ENCODE results near the gene RUNX1. TPM values are rescaled to one million over a fixed set of nuclear protein-coding genes. Genes with fewer than 3 reads are reported as not detected.

RUNX1 gene
- total and polyA plus RNA-seq, 7 experiments from 2014 or later = 27.9 to 154 (median 85.1) TPM

DNA sequence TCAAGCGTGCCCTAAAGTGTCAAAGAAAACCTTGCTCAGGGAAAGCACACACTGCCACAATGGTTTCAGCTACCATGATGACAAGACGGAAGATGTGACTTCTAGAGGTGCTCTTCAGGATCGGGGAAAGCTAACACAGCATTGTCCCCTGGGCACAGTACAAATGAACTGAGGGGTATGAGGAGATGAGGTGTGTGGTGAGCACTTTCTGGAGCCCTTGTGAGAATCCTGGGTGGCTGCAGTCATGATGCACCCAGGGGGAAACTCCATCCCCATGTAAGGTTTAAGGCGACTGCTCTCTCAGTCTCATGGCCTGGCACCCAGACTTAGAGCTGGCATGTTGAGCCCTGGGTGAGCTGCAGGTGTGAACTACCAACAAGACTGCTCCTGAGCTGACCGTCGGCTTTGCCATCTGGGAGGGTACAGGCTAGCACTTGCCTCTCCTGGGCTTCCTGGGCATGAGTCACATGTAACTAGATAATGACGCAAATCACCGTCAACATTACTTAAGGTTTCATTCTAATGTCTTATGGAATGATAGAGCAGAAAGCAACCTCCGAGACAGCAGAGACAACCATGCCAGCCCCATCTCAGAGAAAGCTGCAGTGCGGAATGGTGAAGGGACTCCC is 235.7 kb downstream of the RUNX1 start:
- Mint-ChIP-seq H3K4me3 (no peak overlapping the region), H3K4me1 (peaks cover 41 to 96% (median 91%) of the 10 kb centered on the region in 7 donors), H3K9me3 (no peaks in the 10 kb centered on the region), H3K27me3 (no peaks in the 10 kb centered on the region), H3K36me3 (peaks cover 14 to 77% (median 40%) of the 10 kb centered on the region in 5 donors), H3K27ac (peak overlapping the region in 8 of 9 donors; percentile 17 to 89 (median 76))
- ChIA-PET POLR2A (no interaction called here), CTCF (no interaction called here)
- Histone ChIP-seq H3K27ac (ENCODE audit: low read depth, low read length) (no peak overlapping the region), H3K4me3 (ENCODE audit: low read length) (no peak overlapping the region), H3K4me1 (ENCODE audit: control insufficient read depth in 2 of 2, insufficient read depth in 2 of 2, low read length in 2 of 2) (peaks cover 30 to 39% of the 10 kb centered on the region in 2 donors), H3K9me3 (ENCODE audit: control insufficient read depth in 2 of 3, low read length in 3 of 3) (no peaks in the 10 kb centered on the region), H3K27me3 (ENCODE audit: control insufficient read depth in 2 of 2, insufficient read depth in 2 of 2, low read length in 2 of 2) (no peaks in the 10 kb centered on the region), H3K36me3 (ENCODE audit: control insufficient read depth in 2 of 3, insufficient read depth in 3 of 3, low read length in 3 of 3) (peaks cover 0 to 55% (median 10%) of the 10 kb centered on the region in 3 experiments)
- intact Hi-C loops (cut with micrococcal nuclease) = no loop called here
- DNase-seq (no peak), ATAC-seq (peak; percentile 45)

DNA sequence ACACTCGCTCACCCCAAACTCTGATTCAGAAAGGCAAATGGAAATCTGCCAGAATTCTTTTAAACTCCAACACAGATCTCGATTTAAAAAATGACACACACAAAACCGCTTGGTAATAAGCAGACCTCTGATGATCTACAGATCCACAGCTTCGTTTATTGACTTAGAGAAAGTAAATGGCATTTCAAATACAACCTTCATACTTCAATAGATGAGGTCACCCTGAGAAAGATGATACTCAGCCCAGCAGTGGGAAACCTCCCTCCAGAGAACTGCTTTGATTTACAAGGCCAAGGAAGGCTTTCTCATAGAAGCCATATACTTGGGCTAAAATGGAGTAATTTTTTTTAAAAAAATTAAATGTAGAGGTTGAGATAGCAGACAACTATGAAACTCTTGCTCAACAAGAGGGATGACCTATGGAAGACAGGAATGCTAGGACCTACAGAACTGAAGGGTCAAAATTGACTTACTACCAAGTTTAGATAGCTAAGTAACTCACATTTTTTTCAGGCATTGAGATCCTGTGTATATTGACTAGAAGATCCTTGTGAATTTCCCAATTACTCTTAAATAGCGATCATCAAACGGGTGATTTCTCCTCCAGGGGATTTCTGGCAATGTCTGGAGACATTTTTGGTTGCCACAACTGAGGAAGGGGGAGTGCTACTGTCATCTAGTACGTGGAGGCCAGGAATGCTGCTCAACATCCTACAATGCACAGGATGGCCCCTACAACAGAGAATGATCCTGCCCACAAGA is 236.4 kb downstream of the RUNX1 start:
- Histone ChIP-seq H3K4me3 (ENCODE audit: low read length) (no peak overlapping the region), H3K9me3 (ENCODE audit: control insufficient read depth in 2 of 3, low read length in 3 of 3) (no peaks in the 10 kb centered on the region), H3K36me3 (ENCODE audit: control insufficient read depth in 2 of 3, insufficient read depth in 3 of 3, low read length in 3 of 3) (peaks cover 0 to 55% (median 10%) of the 10 kb centered on the region in 3 experiments), H3K27ac (ENCODE audit: low read depth, low read length) (no peak overlapping the region), H3K27me3 (ENCODE audit: control insufficient read depth in 2 of 2, insufficient read depth in 2 of 2, low read length in 2 of 2) (no peaks in the 10 kb centered on the region), H3K4me1 (ENCODE audit: control insufficient read depth in 2 of 2, insufficient read depth in 2 of 2, low read length in 2 of 2) (peaks cover 32 to 46% of the 10 kb centered on the region in 2 donors)
- ChIA-PET CTCF (no interaction called here), POLR2A (interaction anchor here (0.6 kb wide), 1 partner anchor 423 kb away, joined by 3 read pairs; no protein-coding TSS in a partner anchor)
- Mint-ChIP-seq H3K27me3 (no peaks in the 10 kb centered on the region), H3K27ac (peak overlapping the region in 8 of 9 donors; percentile 9 to 89 (median 78)), H3K4me1 (peaks cover 48 to 100% (median 89%) of the 10 kb centered on the region in 7 donors), H3K36me3 (peaks cover 14 to 77% (median 40%) of the 10 kb centered on the region in 5 donors), H3K4me3 (peak overlapping the region in 3 of 10 donors; percentile 3 to 36 (median 27)), H3K9me3 (no peaks in the 10 kb centered on the region)
- no peak for ATAC-seq
- intact Hi-C loops (cut with micrococcal nuclease) = no loop called here
- no peak for DNase-seq

DNA sequence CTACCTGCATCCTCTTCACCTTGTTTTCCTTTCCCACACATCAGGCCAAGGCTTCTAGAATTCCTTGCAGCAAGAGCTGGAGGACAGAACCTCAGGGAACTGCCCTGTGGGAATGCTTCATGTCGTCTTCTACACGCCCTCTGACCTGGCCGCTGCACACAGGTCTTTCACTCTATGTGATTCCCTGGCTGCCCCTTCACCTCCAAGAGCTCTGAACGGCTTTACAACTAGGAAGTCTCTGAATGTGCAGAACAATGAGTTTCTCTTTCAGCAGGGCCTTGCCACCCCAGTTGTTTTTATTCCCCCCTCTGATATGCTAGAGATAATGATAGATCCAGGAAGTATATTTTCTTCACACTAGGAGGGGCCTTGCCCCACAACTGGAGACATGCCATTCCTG is 237.7 kb downstream of the RUNX1 start:
- Mint-ChIP-seq H3K9me3 (peaks cover 0 to 6% (median 0%) of the 10 kb centered on the region in 11 donors), H3K27ac (peak overlapping the region in 8 of 9 donors; percentile 34 to 89 (median 80)), H3K4me1 (peaks cover 59 to 99% (median 87%) of the 10 kb centered on the region in 7 donors), H3K4me3 (peak overlapping the region in 4 of 10 donors; percentile 8 to 23 (median 19)), H3K27me3 (no peaks in the 10 kb centered on the region), H3K36me3 (peaks cover 14 to 78% (median 44%) of the 10 kb centered on the region in 5 donors)
- Histone ChIP-seq H3K4me1 (ENCODE audit: control insufficient read depth in 2 of 2, insufficient read depth in 2 of 2, low read length in 2 of 2) (peaks cover 32 to 49% of the 10 kb centered on the region in 2 donors), H3K27ac (ENCODE audit: low read depth, low read length) (no peak overlapping the region), H3K27me3 (ENCODE audit: control insufficient read depth in 2 of 2, insufficient read depth in 2 of 2, low read length in 2 of 2) (no peaks in the 10 kb centered on the region), H3K36me3 (ENCODE audit: control insufficient read depth in 2 of 3, insufficient read depth in 3 of 3, low read length in 3 of 3) (peaks cover 0 to 47% (median 10%) of the 10 kb centered on the region in 3 experiments), H3K9me3 (ENCODE audit: control insufficient read depth in 2 of 3, low read length in 3 of 3) (no peaks in the 10 kb centered on the region), H3K4me3 (ENCODE audit: low read length) (no peak overlapping the region)
- DNase-seq (no peak), ATAC-seq (no peak)
- ChIA-PET CTCF (interaction anchor here (0.6 kb wide), 1 partner anchor 47 kb away, joined by 3 read pairs; no protein-coding TSS in a partner anchor), POLR2A (no interaction called here)
- intact Hi-C loops (cut with micrococcal nuclease) = no loop called here

DNA sequence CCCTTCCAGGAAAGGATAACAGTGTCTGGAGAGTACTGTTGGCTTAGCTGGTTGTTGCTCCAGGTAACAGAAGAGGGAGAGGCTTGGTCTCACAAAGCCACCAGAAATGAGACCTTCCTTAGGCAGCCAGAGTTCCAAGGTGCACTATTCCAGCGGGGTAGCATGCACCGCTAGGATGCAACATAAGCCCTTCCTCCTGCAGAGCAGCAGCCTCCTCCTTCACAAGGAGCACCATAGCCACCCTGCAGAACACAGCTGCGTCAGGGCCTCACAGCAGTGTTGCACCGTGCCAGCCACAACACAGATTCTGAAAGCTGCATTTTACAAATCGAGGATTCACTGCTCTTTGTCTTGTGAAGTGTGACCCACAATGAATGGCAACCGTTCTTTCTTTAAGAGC is 238.3 kb downstream of the RUNX1 start:
- intact Hi-C loops (cut with micrococcal nuclease) = no loop called here
- H3K27ac ChIP-seq (ENCODE audit: low read depth, low read length) = no peak overlapping the region
- no peak for DNase-seq
- peak overlapping the region in 8 of 9 donors; percentile 47 to 89 (median 76) for H3K27ac Mint-ChIP-seq
- H3K27me3 Mint-ChIP-seq = no peaks in the 10 kb centered on the region
- ChIA-PET POLR2A (no interaction called here), CTCF (no interaction called here)
- peak overlapping the region in 2 of 10 donors; percentile 8 to 23 for H3K4me3 Mint-ChIP-seq
- H3K9me3 Mint-ChIP-seq = peaks cover 0 to 7% (median 0%) of the 10 kb centered on the region in 11 donors
- H3K9me3 ChIP-seq (ENCODE audit: control insufficient read depth in 2 of 3, low read length in 3 of 3) = no peaks in the 10 kb centered on the region
- peaks cover 59 to 99% (median 88%) of the 10 kb centered on the region in 7 donors for H3K4me1 Mint-ChIP-seq
- peaks cover 32 to 49% of the 10 kb centered on the region in 2 donors for H3K4me1 ChIP-seq (ENCODE audit: control insufficient read depth in 2 of 2, insufficient read depth in 2 of 2, low read length in 2 of 2)
- H3K27me3 ChIP-seq (ENCODE audit: control insufficient read depth in 2 of 2, insufficient read depth in 2 of 2, low read length in 2 of 2) = no peaks in the 10 kb centered on the region
- no peak overlapping the region for H3K4me3 ChIP-seq (ENCODE audit: low read length)
- H3K36me3 ChIP-seq (ENCODE audit: control insufficient read depth in 2 of 3, insufficient read depth in 3 of 3, low read length in 3 of 3) = peaks cover 0 to 43% (median 10%) of the 10 kb centered on the region in 3 experiments
- peaks cover 14 to 76% (median 45%) of the 10 kb centered on the region in 5 donors for H3K36me3 Mint-ChIP-seq
- no peak for ATAC-seq

DNA sequence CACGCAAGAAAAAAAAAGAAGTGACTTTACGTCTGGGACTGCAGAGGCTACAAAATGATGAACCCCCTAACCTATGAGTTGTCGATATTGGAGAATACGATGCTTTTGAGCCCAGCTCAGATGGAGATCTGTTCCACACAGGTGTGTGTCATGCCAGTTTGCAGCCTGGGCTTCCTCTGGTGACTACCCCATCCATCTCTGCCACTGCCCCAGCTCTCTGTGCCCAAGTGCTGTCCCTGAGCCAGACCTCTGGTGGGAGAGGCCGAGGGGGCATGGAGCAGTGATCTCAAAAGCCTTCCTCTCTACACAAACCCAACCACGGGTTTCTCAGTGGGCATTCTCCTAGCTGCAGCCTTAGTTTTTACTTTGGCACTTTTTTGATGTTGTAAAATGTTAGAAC is 239.3 kb downstream of the RUNX1 start:
- Mint-ChIP-seq H3K4me3 (peak overlapping the region in 2 of 10 donors; percentile 9 to 52), H3K36me3 (peaks cover 14 to 74% (median 45%) of the 10 kb centered on the region in 5 donors), H3K27me3 (no peaks in the 10 kb centered on the region), H3K27ac (peak overlapping the region in 8 of 9 donors; percentile 38 to 88 (median 76)), H3K4me1 (peaks cover 55 to 99% (median 90%) of the 10 kb centered on the region in 7 donors), H3K9me3 (peaks cover 0 to 7% (median 0%) of the 10 kb centered on the region in 11 donors)
- ChIA-PET POLR2A (no interaction called here), CTCF (no interaction called here)
- Histone ChIP-seq H3K4me1 (ENCODE audit: control insufficient read depth in 2 of 2, insufficient read depth in 2 of 2, low read length in 2 of 2) (peaks cover 32 to 49% of the 10 kb centered on the region in 2 donors), H3K27ac (ENCODE audit: low read depth, low read length) (no peak overlapping the region), H3K4me3 (ENCODE audit: low read length) (no peak overlapping the region), H3K36me3 (ENCODE audit: control insufficient read depth in 2 of 3, insufficient read depth in 3 of 3, low read length in 3 of 3) (peaks cover 0 to 35% (median 10%) of the 10 kb centered on the region in 3 experiments), H3K9me3 (ENCODE audit: control insufficient read depth in 2 of 3, low read length in 3 of 3) (no peaks in the 10 kb centered on the region), H3K27me3 (ENCODE audit: control insufficient read depth in 2 of 2, insufficient read depth in 2 of 2, low read length in 2 of 2) (no peaks in the 10 kb centered on the region)
- intact Hi-C loops (cut with micrococcal nuclease) = loop anchor here in 1 of 2 donors (2.0 to 10.0 kb wide), 4 partner anchors 37 to 412 kb away; no protein-coding TSS in a partner anchor
- ATAC-seq = no peak
- no peak for DNase-seq

DNA sequence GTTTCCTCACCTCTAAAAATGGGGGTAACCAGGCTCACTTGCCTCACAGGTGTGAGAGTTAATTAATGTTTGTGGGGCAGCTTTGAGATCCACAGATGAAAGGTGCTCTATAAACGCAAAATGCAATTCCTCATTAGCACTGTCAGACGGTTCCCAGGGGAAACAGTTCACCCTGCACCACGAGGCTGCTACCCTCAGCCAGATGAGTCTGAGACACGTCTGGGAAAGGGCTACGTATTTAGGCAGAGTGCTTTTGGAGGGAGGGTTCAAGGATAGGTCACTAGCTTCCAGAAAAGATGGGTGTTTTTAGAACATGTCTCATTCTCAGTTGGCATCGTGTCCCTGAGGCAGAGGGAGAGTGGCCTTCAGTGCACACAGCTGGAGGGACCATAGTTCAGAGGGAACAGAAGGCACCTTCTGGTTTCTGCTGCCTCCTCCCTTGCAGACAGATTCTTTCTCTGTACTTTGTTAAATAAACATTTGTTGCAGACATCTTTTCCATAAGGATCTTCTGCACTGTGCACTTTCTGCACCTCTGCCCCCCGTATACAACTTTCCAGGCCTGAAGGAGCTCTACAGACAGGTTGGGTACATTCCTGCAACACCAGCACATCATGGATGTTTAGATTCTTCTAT is 240.4 kb downstream of the RUNX1 start:
- peak overlapping the region; percentile 38 to 91 (median 81) for H3K27ac Mint-ChIP-seq
- ATAC-seq = no peak
- DNase-seq = no peak
- H3K27me3 ChIP-seq (ENCODE audit: control insufficient read depth in 2 of 2, insufficient read depth in 2 of 2, low read length in 2 of 2) = no peaks in the 10 kb centered on the region
- peaks cover 0 to 33% (median 0%) of the 10 kb centered on the region in 3 experiments for H3K36me3 ChIP-seq (ENCODE audit: control insufficient read depth in 2 of 3, insufficient read depth in 3 of 3, low read length in 3 of 3)
- no peaks in the 10 kb centered on the region for H3K9me3 ChIP-seq (ENCODE audit: control insufficient read depth in 2 of 3, low read length in 3 of 3)
- ChIA-PET POLR2A (no interaction called here), CTCF (no interaction called here)
- peak overlapping the region; percentile 14 for H3K27ac ChIP-seq (ENCODE audit: low read depth, low read length)
- H3K36me3 Mint-ChIP-seq = peaks cover 14 to 73% (median 41%) of the 10 kb centered on the region in 5 donors
- H3K4me1 Mint-ChIP-seq = peaks cover 48 to 99% (median 89%) of the 10 kb centered on the region in 7 donors
- H3K4me1 ChIP-seq (ENCODE audit: control insufficient read depth in 2 of 2, insufficient read depth in 2 of 2, low read length in 2 of 2) = peaks cover 28 to 49% of the 10 kb centered on the region in 2 donors
- peak overlapping the region in 7 of 10 donors; percentile 5 to 52 (median 38) for H3K4me3 Mint-ChIP-seq
- intact Hi-C loops (cut with micrococcal nuclease) = loop anchor here in 1 of 2 donors (2.0 to 10.0 kb wide), 4 partner anchors 39 to 414 kb away; no protein-coding TSS in a partner anchor
- peaks cover 0 to 7% (median 0%) of the 10 kb centered on the region in 11 donors for H3K9me3 Mint-ChIP-seq
- no peak overlapping the region for H3K4me3 ChIP-seq (ENCODE audit: low read length)
- H3K27me3 Mint-ChIP-seq = no peaks in the 10 kb centered on the region

Data from naive thymus-derived CD4-positive, alpha-beta T cell (primary cell).